Stimulated activated CD4-positive, alpha-beta T cell treated with anti-CD3 and anti-CD28 coated beads, Interleukin-1b, Interleukin-23, amount 100 ng/mL, for 1 hour (primary cell): ENCODE measurements around the gene ACOT4.
"Not testable (repeated sequence)": the region's sequence is repeated elsewhere in the genome, so short reads cannot be mapped to it uniquely, and the experiment has no call there.

Experiments used
- DNase-seq, 2 donors: peaks; one replicate each; pipeline ENCODE4 v3.0.0-alpha.2; 2020; ENCODE audit warnings: low read depth in 2 of 2

Gene ACOT4

DNA sequence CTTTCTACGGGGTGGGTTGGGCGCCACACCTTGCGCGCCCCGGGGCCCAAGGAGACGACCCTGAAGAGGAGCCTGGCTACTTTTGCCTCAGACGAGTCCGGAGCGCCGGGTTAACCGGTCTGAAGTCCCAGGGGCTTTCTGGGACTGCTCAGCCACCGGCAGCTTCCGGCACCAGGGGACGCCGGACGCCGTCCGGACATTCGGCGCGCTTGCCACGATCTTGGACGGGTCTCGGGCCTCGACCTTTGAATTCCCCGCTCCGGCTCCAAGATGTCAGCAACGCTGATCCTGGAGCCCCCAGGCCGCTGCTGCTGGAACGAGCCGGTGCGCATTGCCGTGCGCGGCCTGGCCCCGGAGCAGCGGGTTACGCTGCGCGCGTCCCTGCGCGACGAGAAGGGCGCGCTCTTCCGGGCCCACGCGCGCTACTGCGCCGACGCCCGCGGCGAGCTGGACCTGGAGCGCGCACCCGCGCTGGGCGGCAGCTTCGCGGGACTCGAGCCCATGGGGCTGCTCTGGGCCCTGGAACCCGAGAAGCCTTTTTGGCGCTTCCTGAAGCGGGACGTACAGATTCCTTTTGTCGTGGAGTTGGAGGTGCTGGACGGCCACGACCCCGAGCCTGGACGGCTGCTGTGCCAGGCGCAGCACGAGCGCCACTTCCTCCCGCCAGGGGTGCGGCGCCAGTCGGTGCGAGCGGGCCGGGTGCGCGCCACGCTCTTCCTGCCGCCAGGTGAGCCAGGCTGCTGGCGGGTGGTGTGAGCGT lies at the start of gene ACOT4:
ACOT4 (plus strand) TSS at position 184 of the 760 bp plus-strand sequence; CDS start at position 271, 87 bp downstream.
- peak in 1 of 2 donors; percentile 21 for DNase-seq

DNA sequence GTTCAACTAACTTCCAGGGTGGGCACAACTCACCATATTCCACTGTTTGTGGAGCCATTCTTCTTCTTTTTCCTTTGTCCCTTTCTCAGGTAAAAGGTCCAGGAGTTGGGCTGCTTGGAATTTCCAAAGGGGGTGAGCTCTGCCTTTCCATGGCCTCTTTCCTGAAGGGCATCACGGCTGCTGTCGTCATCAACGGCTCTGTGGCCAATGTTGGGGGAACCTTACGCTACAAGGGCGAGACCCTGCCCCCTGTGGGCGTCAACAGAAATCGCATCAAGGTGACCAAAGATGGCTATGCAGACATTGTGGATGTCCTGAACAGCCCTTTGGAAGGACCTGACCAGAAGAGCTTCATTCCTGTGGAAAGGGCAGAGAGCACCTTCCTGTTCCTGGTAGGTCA lies 48.7 kb upstream of the ACOT4 start:
- not testable (repeated sequence) for DNase-seq

GRCh38 chr14:73545353-73545752 lies 46.3 kb upstream of the ACOT4 start:
- DNase-seq = not testable (repeated sequence)

GRCh38 chr14:73549097-73549496 lies 42.6 kb upstream of the ACOT4 start:
- not testable (repeated sequence) for DNase-seq

- not testable (repeated sequence) for DNase-seq
Observed at GRCh38 chr14:73549889-73550524, 41.7 kb upstream of the ACOT4 start.

DNA sequence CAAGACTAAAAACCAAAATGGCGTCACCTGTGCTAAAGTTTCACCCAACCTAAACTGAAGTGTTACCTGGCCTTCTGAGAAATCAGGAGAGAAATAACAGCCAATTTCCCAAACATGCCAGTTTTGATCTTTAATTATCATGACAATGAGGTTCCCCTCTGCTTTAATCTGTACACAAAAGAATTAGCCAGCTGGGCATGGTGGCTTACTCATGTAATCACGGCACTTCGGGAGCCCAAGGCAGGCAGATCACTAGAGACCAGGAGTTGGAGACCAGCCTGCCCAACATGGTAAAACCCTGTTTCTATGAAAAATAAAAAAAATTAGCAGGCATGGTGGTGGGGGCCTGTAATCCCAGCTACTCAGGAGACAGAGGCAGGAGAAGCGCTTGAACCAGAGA lies 37.8 kb upstream of the ACOT4 start:
- no peak for DNase-seq

DNA sequence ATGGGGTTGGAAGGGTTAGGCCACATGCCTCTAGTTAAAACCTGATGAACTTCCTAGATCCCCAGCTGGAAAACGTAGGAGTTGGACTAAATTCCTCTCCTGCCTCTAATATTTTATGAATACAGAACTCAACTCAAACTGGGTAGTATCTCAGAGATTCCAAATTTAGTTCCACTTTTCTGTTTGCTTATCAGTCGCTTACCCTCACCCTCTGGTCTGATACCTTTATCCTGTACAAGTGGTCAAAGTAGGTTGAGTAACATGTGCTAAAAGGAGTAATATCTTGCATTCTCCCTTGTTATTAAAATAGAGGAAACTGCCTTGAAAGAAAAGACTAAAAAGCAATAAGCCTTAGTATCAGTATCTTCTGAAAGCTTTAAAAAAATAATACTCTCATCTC lies 34.5 kb upstream of the ACOT4 start:
- DNase-seq = not testable (repeated sequence)

DNA sequence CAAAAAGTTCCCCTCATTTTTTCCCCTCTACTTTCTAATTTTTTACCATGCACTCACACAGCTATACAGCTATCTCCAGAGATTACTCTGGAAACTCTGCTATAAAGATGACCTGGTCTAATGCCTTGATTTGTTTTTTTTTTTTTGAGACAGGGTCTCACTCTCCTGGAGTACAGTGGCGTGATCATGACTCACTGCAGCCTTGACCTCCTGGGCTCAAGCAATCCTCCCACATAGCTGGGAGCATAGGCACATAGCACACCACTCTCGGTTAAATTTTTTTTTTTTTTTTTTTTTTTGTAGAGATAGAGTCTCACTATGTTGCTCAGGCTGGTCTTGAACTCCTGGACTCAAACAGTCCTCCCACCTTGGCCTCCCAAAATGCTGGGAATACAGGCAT lies 33.4 kb upstream of the ACOT4 start:
- DNase-seq = not testable (repeated sequence)

- not testable (repeated sequence) for DNase-seq
Observed at GRCh38 chr14:73562256-73562655, 29.4 kb upstream of the ACOT4 start.

GRCh38 chr14:73562696-73563095 lies 29.0 kb upstream of the ACOT4 start:
- not testable (repeated sequence) for DNase-seq

GRCh38 chr14:73566431-73566830 lies 25.2 kb upstream of the ACOT4 start:
- DNase-seq = not testable (repeated sequence)

DNA sequence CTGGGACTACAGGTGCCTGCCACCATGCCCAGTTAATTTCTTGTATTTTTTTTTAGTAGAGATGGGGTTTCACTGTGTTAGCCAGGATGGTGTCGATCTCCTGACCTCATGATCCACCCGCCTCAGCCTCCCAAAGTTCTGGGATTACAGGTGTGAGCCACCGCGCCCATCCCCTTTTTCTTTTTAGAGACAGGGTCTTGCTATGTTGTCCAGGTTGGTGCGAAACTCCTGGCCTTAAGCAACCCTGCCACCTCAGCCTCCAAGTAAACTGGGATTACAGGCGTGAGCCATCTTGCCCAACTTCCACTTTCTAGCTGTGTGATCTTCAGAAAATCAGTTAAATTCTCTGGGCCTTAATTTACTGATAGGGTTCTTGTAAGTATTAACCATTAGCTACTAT lies 24.7 kb upstream of the ACOT4 start:
- DNase-seq = not testable (repeated sequence)

- DNase-seq = no peak
Observed at GRCh38 chr14:73567358-73567757, 24.3 kb upstream of the ACOT4 start.

DNA sequence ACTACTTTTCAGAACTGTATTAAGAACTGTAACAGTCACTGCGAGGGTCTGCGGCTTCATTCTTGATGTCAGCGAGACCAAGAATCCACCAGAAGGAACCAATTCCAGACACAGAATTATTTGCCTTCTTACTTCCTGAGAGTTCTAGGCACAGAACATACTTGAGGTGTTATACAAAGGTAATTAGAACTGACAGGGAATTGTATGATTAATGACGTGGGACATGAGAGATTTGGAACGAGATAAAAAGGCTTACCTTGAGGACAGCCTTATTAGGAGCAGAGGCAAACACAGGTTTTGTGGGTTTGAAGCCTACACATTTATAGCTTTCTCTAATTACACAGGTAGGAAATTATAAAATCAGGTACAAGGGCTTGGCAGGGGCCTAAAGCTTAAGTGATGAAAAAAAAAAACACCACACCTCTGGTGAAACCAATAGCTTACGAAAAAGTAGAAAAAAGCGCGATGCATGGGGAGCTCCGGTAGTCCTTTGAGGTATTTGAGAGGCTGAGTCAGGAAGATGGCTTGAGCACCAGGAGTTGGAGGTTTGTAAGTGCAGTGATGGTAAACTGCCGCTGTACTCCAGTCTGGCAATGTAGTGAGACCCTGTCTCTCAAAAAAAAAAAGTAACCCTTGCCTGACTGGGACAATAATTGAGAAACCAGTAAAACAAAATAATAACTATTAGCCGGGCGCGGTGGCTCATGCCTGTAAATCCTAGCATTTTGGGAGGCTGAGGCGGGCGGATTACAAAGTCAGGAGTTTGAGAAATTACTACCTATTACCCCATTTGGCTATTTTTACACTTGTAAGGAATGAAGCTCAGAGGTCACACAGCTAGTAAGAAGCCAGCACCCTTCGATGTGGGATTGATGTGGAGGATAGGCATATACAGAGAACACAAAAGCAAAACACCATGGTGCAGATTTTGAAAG lies 23.5 kb upstream of the ACOT4 start:
- no peak for DNase-seq

- DNase-seq = not testable (repeated sequence)
Observed at GRCh38 chr14:73568886-73569184, 22.8 kb upstream of the ACOT4 start.

- DNase-seq = peak; percentile 54 to 70
Observed at GRCh38 chr14:73569185-73569958, 22.3 kb upstream of the ACOT4 start, which contains the start of gene ACOT2. TSS of gene ACOT2 (plus strand) at chr14:73569213. CDS start at chr14:73569241, 28 bp downstream.

DNA sequence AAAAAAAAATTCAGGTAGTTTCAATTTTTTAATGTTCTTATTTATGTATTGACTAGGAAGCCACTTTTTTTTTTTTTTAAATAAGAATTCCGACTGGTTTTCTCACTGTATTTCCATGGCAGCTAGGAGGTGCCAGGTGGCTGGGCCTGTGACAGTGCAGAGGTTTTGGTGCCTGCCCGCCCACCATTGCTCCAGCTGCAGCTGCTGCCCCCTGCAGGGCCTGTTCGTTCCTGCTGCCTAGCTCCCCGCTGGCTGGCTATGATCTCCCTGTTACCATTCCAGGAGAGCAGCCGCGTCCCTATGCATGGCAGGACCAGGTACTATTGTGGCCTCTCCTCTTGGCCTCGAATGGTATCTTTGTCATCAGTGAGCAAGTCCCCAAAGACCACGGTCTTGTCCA lies 20.8 kb upstream of the ACOT4 start:
- DNase-seq = peak in 1 of 2 donors; percentile 39

DNA sequence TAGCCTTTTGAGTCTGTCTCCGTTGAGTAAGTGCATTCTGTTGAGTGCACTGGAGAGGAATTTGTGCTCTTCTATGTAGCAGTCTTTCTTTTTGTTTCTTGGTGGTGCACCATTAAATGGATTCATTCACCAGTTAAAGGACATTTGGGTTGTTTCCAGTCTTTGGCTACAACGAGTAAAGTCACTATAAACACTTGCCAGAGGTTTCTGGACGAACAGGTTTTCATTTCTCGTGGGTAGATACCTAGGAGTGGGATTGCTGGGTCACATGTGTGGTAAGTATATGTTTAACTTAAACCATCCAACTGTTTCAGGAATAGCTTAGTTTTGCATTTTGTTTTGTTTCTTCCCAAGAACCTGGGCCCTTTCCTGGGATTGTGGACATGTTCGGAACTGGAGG lies 18.6 kb upstream of the ACOT4 start:
- DNase-seq = not testable (repeated sequence)

DNA sequence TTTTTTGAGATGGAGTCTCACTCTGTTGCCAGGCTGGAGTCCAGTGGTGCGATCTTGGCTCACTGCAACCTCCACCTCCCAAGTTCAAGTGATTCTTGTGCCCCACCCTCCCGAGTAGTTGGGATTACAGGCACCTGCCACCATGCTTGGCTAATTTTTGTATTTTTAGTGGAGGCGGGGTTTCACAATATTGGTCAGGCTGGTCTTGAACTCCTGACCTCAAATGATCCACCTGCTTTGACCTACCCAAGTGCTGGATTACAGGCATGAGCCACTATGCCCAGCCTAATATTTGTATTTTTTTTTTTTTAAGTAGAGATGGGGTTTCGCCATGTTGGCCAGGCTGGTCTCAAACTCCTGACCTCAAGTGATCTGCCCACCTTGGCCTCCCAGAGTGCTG lies 17.9 kb upstream of the ACOT4 start:
- not testable (repeated sequence) for DNase-seq

GRCh38 chr14:73574251-73574650 lies 17.4 kb upstream of the ACOT4 start:
- not testable (repeated sequence) for DNase-seq

DNA sequence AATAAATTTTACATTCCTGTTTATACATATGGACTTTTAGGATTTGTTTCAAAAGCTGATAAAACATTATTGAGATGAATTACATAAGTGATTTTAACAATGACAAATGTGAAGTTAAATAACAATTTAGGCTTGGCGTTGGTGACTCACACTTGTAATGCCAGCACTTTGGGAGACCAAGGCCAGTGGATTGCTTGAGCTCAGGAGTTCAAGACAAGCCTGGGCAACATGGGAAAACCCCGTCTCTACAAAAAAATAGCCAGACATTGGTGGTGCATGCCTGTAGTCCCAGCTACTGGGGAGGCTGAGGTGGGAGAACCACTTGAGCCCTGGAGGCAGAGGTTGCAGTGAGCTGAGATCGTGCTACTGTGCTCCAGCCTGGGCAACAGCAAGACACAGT lies 15.3 kb upstream of the ACOT4 start:
- no peak for DNase-seq
